NCI-H82 treated with DMSO at 0.1 percent for 48 hours (cell line): ENCODE data around the gene RCBTB1.
"Not testable (repeated sequence)": the region's sequence is repeated elsewhere in the genome, so short reads cannot be mapped to it uniquely, and the experiment has no call there.

Source experiments
- DNase-seq: peaks from one replicate; lab custom pipeline; 2025; ENCODE audit not compliant: unreplicated experiment; lab: John Stamatoyannopoulos, UW

Gene RCBTB1

GRCh38 chr13:49606747-49607648, 21.6 kb upstream of the RCBTB1 start:
- peak; percentile 86 for DNase-seq

GRCh38 chr13:49604570-49604969, 19.2 kb upstream of the RCBTB1 start:
- DNase-seq, result no peak

- DNase-seq, result not testable (repeated sequence)
Measured at GRCh38 chr13:49602615-49603014, 17.3 kb upstream of the RCBTB1 start.

GRCh38 chr13:49602005-49602404, 16.6 kb upstream of the RCBTB1 start:
- DNase-seq, result no peak

GRCh38 chr13:49597043-49597641, 11.8 kb upstream of the RCBTB1 start:
- DNase-seq, result peak; percentile 42

- peak; percentile 35 for DNase-seq
Measured at GRCh38 chr13:49596221-49596620, 10.9 kb upstream of the RCBTB1 start.

- no peak for DNase-seq
Measured at GRCh38 chr13:49594576-49594975, 9.2 kb upstream of the RCBTB1 start.

- not testable (repeated sequence) for DNase-seq
Measured at GRCh38 chr13:49593876-49594275, 8.5 kb upstream of the RCBTB1 start.

- DNase-seq, result not testable (repeated sequence)
Measured at GRCh38 chr13:49590714-49591113, 5.4 kb upstream of the RCBTB1 start.

GRCh38 chr13:49587311-49587847, 2.0 kb upstream of the RCBTB1 start:
- DNase-seq, result no peak

- DNase-seq, result no peak
Measured at GRCh38 chr13:49586717-49587116, 1.4 kb upstream of the RCBTB1 start.

GRCh38 chr13:49584771-49585182, 581 bp downstream of the RCBTB1 start:
- no peak for DNase-seq

GRCh38 chr13:49580980-49581680, 4.2 kb downstream of the RCBTB1 start:
- peak; percentile 99 for DNase-seq

- no peak for DNase-seq
Measured at GRCh38 chr13:49579501-49579900, 5.9 kb downstream of the RCBTB1 start.

GRCh38 chr13:49571299-49572240, 13.8 kb downstream of the RCBTB1 start:
- DNase-seq, result no peak

GRCh38 chr13:49569993-49570689, 15.2 kb downstream of the RCBTB1 start:
- no peak for DNase-seq

GRCh38 chr13:49567491-49567890, 17.9 kb downstream of the RCBTB1 start:
- DNase-seq, result no peak

GRCh38 chr13:49566461-49566860, 18.9 kb downstream of the RCBTB1 start:
- DNase-seq, result no peak

- DNase-seq, result not testable (repeated sequence)
Measured at GRCh38 chr13:49565461-49565860, 19.9 kb downstream of the RCBTB1 start.

- no peak for DNase-seq
Measured at GRCh38 chr13:49563516-49563915, 21.8 kb downstream of the RCBTB1 start.
